ENCODE data around the gene SIX4.
"Not testable (repeated sequence)": the region's sequence is repeated elsewhere in the genome, so short reads cannot be mapped to it uniquely, and the experiment has no call there.

The SIX4 gene

DNA sequence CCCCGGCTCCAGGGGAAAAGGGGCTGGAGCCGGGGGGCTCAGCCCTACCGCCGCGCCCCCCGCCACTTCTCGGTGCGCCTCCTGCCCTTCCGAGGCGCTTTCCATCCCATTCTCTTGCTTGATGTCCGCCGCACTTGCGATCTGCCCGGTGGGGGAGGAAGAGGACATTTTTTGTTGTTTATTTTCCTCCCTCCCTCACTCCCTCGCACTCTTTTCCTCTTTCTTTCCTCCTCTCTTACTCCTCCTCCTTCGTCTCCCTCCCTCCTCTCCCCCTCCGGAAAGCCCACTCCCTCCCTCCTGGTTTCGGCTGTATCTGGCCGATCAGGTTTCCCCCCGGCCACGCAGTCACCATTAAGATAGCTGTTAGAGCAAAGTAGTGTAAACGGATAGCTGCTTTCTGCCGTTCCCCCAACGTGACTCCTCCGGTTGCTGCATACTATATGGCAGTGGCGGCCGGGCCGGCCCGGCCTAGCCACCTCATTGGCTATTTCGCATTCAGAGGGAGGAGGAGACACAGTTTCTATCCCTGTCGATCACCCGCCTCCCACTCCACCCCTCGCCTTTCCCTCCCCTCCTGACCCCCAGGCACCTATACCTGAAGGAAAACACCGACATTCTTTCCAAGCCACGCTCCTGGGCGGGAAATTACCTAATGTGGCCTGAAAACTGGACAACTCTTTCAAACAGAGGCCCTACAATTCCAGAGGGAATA is at the start of gene SIX4:
Gene SIX4, minus strand, starts transcription at position 445 of the 712 bp plus-strand sequence. Its CDS starts 277 bp downstream, at position 168.
- peak; percentile 74 for DNase-seq (ENCODE audit: low read depth)

DNA sequence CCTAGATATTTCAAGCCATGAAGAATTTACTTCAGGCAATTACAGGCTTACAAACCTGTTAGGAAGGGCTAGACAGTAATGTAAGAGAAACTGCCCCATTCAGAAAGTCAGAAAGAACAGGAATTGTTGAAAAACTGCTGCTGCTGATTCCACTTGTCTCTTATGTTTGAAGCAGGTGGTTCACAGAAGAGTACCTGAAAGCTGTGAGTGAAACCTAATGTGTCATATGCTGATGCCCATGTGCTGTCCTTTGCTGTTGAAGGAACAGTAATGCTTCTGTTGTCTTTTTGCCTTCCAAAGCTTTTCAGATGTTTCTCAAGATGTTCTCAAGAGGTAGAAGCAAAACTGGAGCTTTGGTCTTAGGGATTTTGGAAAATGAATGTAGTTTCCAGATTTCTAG is 49.4 kb upstream of the SIX4 start:
- no peak for DNase-seq (ENCODE audit: low read depth)

DNA sequence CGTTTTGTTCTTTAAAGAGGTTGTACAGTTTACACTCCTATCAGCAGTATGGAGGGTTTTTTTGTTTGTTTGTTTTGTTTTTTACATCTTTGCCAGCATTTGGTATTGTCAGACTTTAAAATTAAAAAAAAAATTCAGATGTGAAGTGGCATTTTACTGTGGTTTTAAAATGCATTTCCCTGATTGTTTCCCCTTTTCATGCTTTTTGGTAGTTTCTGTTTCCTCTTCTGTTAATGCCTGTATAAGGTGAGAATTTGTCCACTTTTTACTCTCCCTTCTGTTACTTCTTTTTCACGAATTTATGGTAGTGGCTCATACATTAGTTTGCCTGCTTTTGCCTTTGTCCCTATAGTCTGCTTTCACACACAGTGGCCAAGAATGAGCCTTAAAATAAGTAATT is 47.0 kb upstream of the SIX4 start:
- DNase-seq (ENCODE audit: low read depth), result no peak

DNA sequence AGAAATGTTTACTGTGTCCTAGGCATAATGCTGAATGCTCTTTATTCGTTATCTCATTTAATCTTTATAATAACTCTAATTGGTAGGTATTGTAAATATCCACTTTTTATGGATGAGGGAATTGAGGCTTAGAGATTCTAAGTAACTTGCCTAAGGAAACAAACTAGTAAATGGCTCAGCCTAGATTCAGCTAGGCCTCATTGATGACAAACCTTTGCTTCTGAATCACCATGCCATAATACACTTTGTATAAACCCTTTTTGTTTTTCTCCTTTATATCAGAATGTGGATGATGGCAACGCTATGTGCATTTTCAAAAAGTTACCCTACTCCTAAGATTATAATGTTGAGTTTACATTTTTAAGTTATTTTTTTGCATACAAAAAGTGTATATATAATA is 44.5 kb upstream of the SIX4 start:
- no peak for DNase-seq (ENCODE audit: low read depth)

DNA sequence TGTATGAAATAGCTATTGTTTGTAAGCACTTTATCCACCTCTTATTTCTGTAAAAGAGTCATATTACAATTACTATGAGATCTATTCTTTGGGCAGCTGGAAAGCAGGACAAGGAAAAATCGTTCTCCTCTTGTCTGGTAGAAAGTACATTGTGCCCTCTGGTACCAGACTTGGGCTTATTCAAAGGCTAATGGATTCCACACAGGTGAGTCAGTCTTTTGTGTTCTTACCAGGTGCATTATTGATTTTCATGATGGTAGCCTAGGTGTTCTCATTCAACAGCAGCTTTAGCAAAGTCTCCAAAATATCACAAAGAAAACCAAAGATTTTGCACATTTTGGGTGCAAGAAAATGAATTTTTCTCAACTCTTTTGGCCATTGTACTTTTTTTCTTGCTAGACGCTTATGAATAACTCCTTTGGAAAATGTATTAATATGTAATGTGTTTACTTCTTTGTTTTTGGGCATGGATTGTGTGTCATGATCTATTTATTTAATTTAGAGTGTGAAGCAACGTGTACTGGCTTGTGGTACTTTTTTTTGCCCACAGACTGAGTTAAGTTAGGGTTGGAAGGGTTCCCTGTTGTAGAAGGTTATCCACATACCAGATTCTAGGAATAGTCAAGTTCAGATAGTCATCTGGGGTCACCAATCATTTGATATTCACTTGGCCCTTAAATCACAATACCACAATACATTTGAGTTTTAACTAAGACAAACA is 36.7 kb upstream of the SIX4 start:
- no peak for DNase-seq (ENCODE audit: low read depth)

DNA sequence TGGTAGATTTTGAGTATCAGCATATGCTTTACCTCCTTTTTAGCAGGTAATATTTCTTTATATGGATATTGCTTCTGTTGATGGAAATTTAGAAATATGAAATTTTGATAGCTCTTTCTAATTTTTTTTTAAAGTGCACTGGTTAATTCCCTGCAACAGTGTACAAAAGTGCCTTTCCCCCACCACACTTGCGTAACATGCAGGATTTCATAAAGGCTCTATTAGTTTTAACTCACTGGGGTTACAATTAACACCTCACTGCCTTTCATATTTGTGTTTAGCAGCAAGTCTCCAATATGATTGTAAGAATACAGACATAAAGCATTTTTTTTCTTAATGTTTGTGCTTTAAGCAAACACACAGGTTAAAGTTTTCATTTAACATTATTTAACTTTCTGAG is 36.1 kb upstream of the SIX4 start:
- DNase-seq (ENCODE audit: low read depth), result no peak

DNA sequence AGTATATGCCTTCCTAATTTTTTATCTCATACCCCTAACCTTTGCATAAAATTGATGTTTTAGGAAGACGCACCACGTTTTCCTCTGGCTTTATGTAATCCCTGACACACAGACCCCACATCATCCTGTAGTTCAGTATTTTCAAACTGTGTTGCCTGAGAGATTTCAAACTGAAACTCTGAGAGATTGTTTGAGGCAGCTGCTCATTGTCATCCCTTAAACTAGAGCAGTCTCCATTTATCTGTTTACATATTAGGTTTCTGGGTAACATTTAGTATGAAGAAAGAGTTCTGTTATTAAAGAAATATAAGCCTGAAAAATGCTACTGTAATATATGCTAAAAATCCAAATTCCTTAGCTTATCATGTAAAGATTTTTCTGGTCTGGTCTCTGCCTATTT is 34.7 kb upstream of the SIX4 start:
- no peak for DNase-seq (ENCODE audit: low read depth)

DNA sequence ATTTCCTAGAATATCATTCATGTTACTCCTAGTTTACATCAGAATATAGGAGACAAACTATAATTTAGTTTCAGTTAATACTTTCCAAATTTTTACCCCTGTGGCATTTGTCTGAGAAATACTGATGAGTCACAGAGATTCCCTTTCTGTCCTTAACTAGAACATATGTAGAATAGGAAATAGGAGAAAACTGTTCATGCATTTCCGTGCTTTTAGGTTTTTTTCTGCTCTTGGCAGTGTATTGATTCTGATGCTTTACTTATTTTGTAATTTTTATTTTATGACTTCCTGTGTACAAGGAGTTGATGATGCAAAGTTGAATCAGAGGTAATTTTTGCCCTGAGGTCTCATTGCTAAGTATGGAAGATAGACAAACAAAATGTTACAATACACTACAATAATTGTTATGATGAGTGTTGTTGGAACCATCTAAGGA is 33.4 kb upstream of the SIX4 start:
- peak; percentile 25 for DNase-seq (ENCODE audit: low read depth)

DNA sequence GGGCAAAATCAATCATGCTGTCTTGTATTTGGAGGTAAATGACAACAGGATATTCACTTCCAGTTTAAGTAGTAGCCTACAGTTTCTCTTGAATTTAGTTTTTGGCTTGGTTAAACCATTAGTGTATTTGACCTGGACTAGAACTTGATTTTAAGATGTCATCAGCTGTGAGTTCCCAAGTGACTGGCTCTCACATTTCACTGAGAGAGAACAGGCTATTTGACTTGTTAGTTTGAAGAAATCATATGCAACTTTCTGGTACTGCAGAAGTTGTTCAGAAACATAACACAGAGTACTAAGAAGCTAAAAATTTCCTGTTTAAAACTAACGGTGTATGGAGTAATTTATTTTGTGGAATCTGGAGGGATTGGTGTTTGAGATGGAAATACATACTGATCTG is 32.7 kb upstream of the SIX4 start:
- DNase-seq (ENCODE audit: low read depth), result peak; percentile 23

DNA sequence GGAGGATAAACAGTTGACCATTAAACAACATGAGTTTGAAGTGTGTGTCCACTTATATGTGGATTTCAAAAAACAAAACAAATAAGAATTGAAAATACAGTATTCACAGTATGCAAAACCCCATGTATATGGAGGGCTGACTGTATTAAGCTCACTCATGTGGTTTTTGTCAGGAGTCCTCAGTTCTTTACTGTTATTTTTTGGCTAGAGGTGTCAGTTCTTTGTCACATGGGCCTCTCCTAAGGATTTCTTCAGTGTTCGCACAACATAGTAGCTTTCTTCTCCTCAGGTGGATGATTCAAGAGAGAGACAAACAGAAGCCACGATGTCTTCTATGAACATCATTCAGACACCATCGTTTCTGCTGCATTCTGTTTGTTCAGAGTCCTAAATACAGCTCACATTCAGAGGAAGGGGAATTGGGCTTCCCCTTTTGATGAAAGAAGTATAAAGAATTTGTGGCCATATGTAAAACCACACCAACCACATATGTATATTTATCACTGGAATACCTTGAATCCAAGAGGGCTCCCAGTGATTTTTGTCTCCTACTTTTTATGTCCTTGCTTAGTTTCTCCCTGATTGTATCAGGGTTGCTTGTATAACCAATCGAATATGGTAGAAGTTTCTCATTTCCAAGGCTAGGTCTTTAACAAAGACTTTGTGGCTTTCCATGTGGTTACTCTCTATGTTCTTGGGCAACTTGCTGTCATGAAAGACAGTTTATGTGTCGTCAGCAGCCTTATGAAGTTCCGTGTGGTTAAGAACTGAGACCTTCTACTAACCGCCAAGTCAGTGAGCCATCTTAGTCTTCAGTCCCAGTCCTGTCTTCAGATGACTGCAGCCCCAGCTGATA is 29.3 kb upstream of the SIX4 start:
- DNase-seq (ENCODE audit: low read depth), result no peak

DNA sequence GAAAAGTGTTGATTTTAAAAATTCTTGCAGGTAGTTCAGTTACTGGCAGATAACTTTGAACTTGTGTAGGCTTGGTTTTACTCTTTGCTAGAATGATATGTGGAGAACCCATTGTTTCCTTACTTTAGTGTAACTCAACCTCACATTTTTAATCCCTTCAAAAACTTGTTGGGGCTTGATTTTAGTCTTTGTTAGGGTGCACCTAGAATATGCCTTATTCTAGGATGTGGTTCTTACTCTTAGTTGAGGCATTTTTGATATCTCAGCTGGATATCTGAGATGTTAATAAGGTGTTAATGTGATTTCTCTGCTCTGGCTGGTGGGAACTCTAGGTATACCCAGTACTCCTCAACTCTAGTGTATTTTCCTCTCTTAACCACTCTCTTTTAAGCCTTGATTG is 20.4 kb upstream of the SIX4 start:
- no peak for DNase-seq (ENCODE audit: low read depth)

DNA sequence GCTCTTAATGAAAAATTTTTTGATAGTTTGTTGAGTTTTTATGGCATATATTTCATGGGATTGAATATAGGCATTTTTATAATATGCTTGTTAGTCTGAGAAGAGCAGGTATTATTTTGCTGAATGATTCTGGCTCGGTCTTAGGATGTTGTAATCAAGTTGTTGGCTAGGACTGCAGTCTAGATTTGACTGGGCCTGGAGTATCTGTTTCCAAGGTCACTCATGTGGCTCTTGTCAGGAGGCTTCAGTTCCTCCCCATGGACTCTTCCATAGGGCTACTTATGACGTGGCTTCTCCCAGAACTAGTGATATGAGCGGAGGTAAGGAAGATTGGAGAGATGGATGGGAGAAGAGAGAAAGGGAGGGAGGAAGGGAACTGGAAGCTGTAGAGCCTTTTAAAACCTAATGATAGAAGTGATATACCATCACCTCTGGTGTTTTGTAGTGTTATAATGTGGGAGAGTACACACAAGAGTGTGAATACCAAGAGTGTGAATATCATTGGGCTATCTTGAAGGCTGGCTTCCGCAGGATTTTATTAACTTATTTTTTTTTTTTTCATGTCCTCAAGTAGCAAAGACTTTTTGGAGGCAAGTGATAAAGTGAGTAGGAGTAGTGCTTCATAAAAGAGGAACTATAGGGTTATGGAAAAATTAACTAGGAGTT is 14.8 kb upstream of the SIX4 start:
- DNase-seq (ENCODE audit: low read depth), result no peak

DNA sequence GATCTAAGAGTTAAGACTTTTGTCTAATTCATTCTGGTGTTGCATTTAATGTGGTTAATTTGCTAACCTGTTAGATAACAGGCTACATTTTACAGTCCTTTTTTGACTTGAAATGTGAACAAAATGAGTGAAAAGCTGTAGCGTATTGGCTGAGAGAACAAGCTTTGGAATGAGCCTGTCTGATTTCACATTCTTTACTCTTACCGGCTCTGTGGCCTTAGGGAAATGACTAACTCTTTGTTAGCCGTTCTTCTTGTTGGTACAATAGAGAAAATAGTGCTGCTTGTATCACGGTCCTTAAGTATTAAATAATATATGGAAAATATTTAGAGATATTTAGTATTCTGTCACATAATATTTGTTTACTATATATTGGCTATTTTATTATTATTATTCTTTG is 12.3 kb upstream of the SIX4 start:
- peak; percentile 62 for DNase-seq (ENCODE audit: low read depth)

DNA sequence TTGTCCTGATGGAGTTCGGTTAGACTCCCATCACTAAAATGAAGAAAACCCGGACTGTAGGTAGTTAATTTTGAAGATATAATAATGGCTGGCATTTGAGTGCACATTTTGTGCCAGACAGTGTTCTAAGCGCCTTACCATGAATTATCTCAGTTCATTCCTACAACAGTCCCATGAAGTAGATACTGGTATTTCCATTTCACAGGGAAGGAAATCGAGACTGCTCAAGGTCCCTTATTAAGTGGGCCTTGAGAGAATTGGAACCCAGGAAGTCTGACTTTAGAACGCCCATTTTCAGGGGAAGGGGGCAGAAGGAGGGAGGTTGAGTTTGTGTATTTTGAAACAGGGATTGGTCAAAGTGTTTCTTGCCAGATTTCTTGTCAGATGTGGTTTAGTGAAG is 11.3 kb upstream of the SIX4 start:
- no peak for DNase-seq (ENCODE audit: low read depth)

DNA sequence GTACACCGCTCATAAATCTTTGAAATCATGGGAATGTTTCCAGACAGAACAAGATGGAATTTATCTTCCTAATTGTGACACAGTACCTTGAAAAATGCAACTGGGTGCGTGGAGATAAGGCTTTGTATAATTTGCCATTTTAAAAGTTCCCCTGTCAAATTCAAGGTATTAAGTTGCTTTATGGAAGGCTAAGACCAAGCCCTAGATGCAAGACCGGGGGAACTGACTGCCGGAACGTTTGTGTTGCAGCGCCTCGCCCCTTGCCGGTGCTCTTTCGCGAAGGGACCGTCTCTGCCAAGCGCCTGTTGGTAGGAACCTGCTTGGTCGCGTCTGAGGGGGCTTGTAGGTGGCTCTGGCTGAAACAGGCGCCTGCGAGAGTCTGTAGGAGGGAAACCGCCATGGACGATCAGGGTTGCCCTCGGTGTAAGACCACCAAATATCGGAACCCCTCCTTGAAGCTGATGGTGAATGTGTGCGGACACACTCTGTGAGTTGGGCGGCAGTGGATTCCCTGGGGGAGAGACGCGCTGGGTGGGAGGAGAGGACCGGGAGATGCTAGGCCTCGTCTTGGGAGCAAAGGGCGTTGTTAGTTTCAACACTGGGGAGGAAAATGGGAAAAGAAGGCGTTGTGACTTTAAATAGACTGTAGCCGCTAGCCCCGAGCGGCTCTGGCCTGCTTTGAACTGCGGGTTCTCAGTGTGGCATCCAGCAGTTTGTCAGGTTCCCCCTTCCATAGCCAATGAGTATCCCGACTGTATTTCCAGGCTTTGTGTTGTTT is 10.5 kb upstream of the SIX4 start, which contains the start of gene MNAT1:
Gene MNAT1, plus strand, starts transcription at position 297 of the 778 bp plus-strand sequence. Its CDS starts 102 bp downstream, at position 399.
- DNase-seq (ENCODE audit: low read depth), result peak; percentile 58

DNA sequence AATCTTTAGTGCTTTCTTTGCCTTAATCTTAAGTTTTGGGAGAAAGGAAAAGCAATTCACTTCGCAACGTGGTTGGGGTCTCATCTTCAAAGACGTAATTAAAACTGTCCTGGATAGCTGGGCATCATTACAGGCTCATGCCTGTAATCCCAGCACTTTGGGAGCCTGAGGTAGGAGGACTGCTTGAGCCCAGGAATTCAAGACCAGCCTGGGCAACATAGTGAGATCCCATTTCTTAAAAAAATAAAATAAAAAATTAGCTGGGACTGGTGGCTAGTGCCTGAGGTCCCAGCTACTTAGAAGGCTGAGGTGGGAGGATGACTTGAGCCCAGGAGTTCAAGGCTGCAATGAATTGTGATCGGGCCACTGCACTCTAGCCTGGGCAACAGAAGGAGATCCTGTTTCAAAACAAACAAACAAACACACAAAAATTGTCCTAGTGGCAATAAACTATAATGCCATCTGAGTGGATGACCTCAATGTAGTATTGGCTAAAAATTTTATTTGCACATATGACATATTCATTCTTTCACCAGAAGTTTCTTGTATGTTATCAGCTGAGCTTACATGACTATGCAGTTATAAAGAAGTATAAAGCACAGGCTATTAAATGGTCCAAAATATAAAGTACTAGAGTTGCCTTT is 8.8 kb upstream of the SIX4 start:
- DNase-seq (ENCODE audit: low read depth), result no peak

DNA sequence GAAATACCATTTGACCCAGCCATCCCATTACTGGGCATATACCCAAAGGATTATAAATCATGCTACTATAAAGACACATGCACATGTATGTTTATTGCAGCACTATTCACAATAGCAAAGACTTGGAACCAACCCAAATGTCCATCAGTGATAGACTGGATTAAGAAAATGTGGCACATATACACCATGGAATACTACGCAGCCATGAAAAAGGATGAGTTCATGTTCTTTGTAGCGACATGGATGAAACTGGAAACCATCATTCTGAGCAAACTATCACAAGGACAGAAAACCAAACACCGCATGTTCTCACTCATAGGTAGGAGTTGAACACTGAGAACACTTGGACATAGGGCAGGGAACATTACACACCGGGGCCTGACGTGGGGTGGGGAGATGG is 7.1 kb upstream of the SIX4 start:
- not testable (repeated sequence) for DNase-seq (ENCODE audit: low read depth)

DNA sequence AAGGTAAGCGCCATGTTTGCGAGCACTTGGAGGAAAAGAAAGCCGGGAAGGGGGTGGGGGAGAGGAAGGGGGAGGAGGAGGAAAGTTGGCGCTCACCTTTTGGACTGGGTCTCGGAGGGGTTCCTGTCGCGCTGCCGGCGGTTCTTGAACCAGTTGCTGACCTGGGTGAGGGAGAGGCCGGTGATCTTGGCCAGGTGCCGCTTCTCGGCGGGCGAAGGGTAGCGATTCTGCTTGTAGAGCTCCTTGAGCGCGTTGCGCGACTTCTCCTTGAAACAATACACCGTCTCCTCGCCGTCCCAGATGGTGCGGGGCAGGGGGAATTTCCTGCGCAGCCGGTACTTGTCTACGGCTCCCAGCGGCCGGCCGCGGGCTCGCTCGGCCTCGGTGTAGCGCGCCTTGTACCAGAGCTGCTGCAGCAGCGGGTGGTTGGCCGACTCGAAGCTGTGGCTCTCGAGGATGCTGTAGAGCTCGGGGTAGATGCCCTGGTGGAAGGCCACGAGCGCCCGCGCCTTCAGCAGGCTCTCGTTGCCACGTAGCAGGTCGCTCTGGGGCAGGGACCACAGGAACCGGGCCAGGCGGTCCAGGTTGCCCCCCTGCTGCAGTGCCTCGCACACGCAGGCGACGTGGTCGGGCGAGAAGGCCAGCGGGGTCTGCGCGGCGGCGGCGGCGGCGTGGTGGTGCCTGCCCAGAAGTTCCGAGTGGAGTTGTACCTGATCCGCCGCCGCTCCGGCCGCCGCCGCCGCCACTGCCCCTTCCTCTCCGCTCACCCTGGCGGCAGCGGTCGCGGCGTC is 840 bp downstream of the SIX4 start:
- no peak for DNase-seq (ENCODE audit: low read depth)

DNA sequence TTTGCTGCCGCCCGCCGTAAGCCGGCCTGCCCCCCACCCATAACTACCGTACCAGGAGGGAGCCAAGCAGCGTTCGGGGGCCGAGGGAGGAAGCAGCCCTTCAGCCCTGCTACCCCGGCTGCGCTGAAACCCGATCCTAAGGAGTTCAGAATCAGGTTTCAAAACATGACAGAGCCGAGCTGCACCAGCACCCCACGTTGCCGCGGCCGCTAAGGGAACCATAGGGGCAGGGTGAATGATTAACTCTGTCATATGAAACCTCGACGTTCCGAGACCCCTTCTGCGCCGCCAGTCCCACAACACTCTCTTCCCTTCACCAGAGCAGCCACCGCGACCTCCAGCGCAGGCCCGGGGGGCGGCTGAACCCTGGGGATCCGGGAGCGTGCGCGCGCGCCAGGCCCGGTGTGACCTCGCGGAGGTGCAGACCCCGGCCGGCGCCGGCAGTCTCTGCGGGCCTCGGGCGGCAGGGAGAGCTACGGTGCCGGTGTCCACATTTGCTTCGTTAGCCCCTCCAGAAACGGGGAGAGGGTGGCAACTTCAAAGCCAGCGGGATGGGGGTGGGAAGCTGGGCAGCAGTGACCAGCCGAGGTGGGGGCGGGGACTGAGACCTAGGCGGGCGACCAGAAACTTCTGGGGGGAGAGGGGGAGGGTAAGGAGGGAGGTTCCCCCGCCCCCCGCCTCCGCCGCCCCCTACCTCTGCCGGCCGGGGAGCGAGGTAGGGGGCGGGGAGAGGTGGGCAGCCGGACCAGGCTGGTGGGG is 1.6 kb downstream of the SIX4 start:
- DNase-seq (ENCODE audit: low read depth), result no peak

DNA sequence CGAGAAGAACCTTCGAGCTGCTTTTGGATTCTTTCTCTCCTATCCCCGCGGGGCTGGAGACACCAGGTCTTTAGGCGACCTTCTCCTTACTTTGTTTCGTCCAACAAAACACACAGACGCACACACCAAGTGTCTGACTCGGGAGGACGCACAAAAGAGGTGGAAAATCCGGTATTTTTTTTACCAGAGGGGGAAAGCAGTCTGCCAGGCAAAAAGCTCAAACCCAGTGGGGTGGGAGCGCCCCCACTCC is 2.1 kb downstream of the SIX4 start:
- no peak for DNase-seq (ENCODE audit: low read depth)
